Activated CD4-positive, alpha-beta T cell treated with anti-CD3 and anti-CD28 coated beads, Interleukin-2, amount 10 ng/mL, durations not matched to agents 24 days and 14 days (primary cell): ENCODE data around the gene OSBP2. TPM values are rescaled to one million over a fixed set of nuclear protein-coding genes. Genes with fewer than 3 reads are reported as not detected.

Experiments used
- DNase-seq: peaks from one replicate; pipeline ENCODE4 v3.0.0; 2022
- H3K27ac Mint-ChIP-seq: one replicate; pipeline ENCODE4 v1.8.0; 2022; ENCODE audit warnings: mild to moderate bottlenecking, mixed read lengths
- H3K27me3 Mint-ChIP-seq: one replicate; pipeline ENCODE4 v1.8.0; 2022; ENCODE audit warnings: mixed read lengths
- H3K36me3 Mint-ChIP-seq: one replicate; pipeline ENCODE4 v1.8.0; 2022; ENCODE audit warnings: low read depth, mild to moderate bottlenecking, mixed read lengths
- H3K4me1 Mint-ChIP-seq: one replicate; pipeline ENCODE4 v1.8.0; 2021; ENCODE audit warnings: mixed read lengths
- H3K4me3 Mint-ChIP-seq: one replicate; pipeline ENCODE4 v1.8.0; 2022; ENCODE audit warnings: mild to moderate bottlenecking, moderate library complexity, mixed read lengths
- H3K9me3 Mint-ChIP-seq: one replicate; pipeline ENCODE4 v1.8.0; 2021; ENCODE audit warnings: mixed read lengths
- intact Hi-C: fragments of 100-400 bp; cut with micrococcal nuclease; formaldehyde crosslinking; loops from one replicate; pipeline ENCODE4 v1.15.1; 2023
- total RNA-seq: library from RNA; stranded (reverse); gene quantifications from 2 replicates; pipeline ENCODE4 v1.2.3, GENCODE V29; 2022

The OSBP2 gene
- total RNA-seq, 1 donor from 2014 or later: 2.6 TPM

DNA sequence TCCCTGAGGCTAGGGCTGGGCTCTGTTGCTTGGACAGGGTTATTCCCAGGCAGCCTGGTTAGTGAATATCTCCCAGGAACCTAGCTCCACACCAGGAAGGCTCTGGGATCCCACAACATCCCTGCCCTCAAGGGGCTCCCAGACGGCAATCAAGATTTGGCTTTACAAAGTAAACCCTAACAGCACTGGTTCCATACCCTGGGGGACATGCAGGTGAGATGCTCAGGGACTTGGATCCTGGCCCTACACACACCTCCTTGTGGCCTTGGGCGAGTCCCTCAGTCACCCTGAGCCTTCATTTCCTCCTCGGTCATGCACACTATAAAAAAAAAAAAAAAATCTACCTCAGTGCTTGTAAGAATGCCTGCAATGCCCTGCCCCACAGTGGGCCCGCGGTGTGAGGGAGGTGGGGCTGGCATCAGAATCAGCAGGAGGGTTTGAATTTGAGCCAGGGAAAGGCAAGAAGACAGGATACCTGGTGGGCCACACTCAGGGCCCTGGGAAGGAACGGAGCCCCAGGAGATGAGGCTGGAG lies 187.6 kb downstream of the OSBP2 start:
- Mint-ChIP-seq H3K4me1 (no peaks in the 10 kb centered on the region), H3K27me3 (no peaks in the 10 kb centered on the region), H3K4me3 (no peak overlapping the region), H3K9me3 (no peaks in the 10 kb centered on the region), H3K27ac (no peak overlapping the region), H3K36me3 (no peaks in the 10 kb centered on the region)
- intact Hi-C loops: no loop called here
- no peak for DNase-seq

DNA sequence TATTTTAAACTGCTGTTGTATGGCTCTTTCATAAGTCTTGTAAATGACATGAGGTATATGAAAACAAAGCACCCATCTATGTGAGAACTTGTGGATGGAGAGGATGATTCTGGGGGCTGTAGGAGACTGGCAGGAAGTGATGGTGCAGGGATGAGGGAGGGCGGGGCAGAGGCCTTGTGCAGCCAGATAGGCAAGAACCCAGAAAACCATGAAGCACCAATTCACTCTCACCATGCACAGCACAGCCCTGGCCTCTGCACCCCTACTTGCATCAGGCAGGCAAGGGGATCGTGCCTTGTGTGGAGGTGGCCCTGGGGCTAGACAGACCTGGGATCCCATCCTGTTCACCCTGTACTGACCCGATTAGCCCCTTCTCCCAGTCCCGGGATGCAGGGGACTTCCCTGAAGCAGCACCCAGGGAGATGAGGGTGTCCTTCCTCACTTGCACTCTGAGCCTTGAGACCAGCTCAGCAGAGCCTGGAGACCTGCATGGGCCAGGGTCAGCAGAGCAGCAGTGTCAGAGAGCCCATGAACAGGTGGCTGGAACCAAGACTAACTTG lies 188.4 kb downstream of the OSBP2 start:
- Mint-ChIP-seq H3K9me3 (no peaks in the 10 kb centered on the region), H3K4me3 (no peak overlapping the region), H3K4me1 (no peaks in the 10 kb centered on the region), H3K27me3 (no peaks in the 10 kb centered on the region), H3K27ac (no peak overlapping the region), H3K36me3 (no peaks in the 10 kb centered on the region)
- intact Hi-C loops: no loop called here
- DNase-seq: no peak

DNA sequence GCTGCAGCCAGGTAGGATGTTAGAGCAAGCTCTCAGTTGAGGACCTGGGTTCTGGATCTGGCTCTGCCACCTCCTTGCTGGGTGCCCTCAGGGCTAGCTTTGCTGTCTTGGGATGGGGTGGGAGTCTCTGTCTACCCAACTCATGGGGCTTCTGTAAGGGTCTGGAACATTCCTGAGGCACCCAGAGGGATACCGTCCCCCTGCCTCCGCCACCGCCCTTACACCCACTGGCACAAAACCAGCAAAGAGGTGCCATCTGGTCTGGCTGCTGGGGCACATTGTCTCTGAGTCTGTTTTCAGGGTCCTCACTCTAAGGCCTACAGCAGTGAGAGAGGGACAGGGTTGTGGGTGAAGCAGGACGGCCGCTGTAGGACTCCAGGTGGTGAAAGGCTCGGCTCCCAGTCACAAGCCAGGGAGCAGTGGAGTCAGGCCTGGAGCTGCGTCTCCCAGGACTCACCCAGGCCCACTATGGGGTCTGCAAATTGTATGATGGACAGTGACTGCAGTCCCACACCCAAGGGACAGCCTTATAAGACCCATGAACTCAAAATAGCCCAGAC lies 189.0 kb downstream of the OSBP2 start:
- Mint-ChIP-seq H3K4me3 (no peak overlapping the region), H3K4me1 (no peaks in the 10 kb centered on the region), H3K9me3 (no peaks in the 10 kb centered on the region), H3K27me3 (no peaks in the 10 kb centered on the region), H3K27ac (no peak overlapping the region), H3K36me3 (no peaks in the 10 kb centered on the region)
- intact Hi-C loops: no loop called here
- no peak for DNase-seq

- intact Hi-C loops: no loop called here
- H3K36me3 Mint-ChIP-seq: no peaks in the 10 kb centered on the region
- DNase-seq: no peak
- no peaks in the 10 kb centered on the region for H3K9me3 Mint-ChIP-seq
- no peak overlapping the region for H3K27ac Mint-ChIP-seq
- no peaks in the 10 kb centered on the region for H3K4me1 Mint-ChIP-seq
- no peak overlapping the region for H3K4me3 Mint-ChIP-seq
- no peaks in the 10 kb centered on the region for H3K27me3 Mint-ChIP-seq
Observed at GRCh38 chr22:30884211-30885000, 189.7 kb downstream of the OSBP2 start.

DNA sequence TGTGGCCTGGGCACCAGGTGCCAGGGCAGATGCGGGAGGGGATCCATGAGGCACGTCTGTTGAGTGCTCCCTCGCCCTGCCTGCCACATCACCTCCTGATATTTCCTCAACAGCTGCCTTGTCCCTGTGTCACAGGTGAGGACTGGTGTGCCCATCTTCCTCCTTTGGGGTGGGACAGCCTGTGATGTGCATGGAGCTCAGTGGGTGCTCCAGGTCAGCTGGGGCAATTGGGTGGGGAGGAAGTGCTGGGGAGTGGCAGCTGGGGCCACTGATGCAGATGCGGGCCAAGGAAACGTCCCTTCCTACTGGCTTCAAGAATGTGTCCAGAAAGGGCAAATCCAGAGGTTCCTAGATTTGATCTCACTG lies 190.3 kb downstream of the OSBP2 start:
- intact Hi-C loops: no loop called here
- H3K27me3 Mint-ChIP-seq: no peaks in the 10 kb centered on the region
- H3K9me3 Mint-ChIP-seq: no peaks in the 10 kb centered on the region
- H3K4me1 Mint-ChIP-seq: no peaks in the 10 kb centered on the region
- H3K36me3 Mint-ChIP-seq: no peaks in the 10 kb centered on the region
- DNase-seq: no peak
- H3K4me3 Mint-ChIP-seq: no peak overlapping the region
- no peak overlapping the region for H3K27ac Mint-ChIP-seq

GRCh38 chr22:30885591-30885990 lies 190.9 kb downstream of the OSBP2 start:
- H3K36me3 Mint-ChIP-seq: no peaks in the 10 kb centered on the region
- no peak for DNase-seq
- intact Hi-C loops: no loop called here

DNA sequence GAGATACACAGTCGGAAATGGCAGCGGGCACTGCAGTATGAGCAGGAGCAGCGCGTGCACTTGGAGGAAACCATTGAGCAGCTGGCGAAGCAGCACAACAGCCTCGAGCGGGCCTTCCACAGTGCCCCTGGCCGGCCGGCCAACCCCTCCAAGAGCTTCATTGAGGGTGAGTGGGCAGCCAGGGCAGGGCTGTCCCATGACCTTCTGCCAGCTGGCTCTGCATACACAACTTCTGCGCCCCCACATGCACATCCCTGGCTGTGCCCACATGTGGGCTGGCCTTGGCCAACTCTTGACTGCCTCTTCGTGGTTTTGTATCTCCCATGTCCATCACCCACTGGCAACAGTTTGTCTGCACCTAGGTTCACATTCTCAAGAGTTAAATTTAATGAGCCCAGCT lies 192.8 kb downstream of the OSBP2 start:
- H3K27ac Mint-ChIP-seq: no peak overlapping the region
- no peak overlapping the region for H3K4me3 Mint-ChIP-seq
- H3K4me1 Mint-ChIP-seq: peaks cover 5% of the 10 kb centered on the region
- DNase-seq: no peak
- no peaks in the 10 kb centered on the region for H3K9me3 Mint-ChIP-seq
- H3K36me3 Mint-ChIP-seq: no peaks in the 10 kb centered on the region
- intact Hi-C loops: no loop called here
- no peaks in the 10 kb centered on the region for H3K27me3 Mint-ChIP-seq

More at GRCh38 chr22:30885591-30885990, 190.9 kb downstream of the OSBP2 start:
- Mint-ChIP-seq H3K4me1 (no peaks in the 10 kb centered on the region), H3K27ac (no peak overlapping the region), H3K4me3 (no peak overlapping the region), H3K9me3 (no peaks in the 10 kb centered on the region), H3K27me3 (no peaks in the 10 kb centered on the region)

- DNase-seq: no peak
- no peaks in the 10 kb centered on the region for H3K9me3 Mint-ChIP-seq
- H3K27me3 Mint-ChIP-seq: no peaks in the 10 kb centered on the region
- intact Hi-C loops: no loop called here
- no peak overlapping the region for H3K4me3 Mint-ChIP-seq
- no peaks in the 10 kb centered on the region for H3K36me3 Mint-ChIP-seq
- H3K4me1 Mint-ChIP-seq: peaks cover 5% of the 10 kb centered on the region
- H3K27ac Mint-ChIP-seq: no peak overlapping the region
Observed at GRCh38 chr22:30887861-30888260, 193.2 kb downstream of the OSBP2 start.

DNA sequence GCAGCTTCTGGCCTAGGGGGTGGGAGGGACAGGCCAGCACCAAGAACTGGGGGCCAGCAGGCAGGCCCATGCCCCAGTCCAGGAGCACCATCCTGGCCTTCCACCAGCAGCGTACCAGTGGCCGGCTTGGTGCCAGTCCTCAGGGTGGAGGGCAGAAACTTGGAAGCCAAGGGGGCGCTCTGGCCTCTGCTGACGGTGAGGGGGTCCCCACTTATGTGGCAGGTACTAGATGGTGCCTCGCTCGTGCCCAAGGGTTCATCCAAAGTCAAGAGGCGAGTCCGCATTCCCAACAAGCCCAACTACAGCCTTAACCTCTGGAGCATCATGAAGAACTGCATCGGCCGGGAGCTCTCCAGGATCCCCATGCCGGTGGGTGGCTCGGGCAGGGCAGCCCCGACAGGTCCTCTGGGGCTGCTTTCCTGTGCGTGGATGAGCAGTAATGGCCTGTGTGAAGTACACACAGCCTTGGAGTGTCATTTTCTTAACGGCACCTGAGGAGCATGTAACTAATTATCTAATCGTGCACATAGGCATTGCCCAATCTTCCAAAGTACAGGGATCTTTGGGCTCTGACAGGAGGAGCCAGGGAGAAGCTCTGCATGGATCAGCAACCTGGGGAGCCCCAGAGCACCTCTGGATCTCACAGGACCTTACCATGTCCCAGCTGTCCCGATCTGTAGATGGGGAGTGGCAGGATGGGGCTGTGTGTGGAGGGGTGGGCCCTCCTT lies 194.8 kb downstream of the OSBP2 start:
- H3K4me1 Mint-ChIP-seq: peaks cover 13% of the 10 kb centered on the region
- no peaks in the 10 kb centered on the region for H3K27me3 Mint-ChIP-seq
- DNase-seq: no peak
- no peak overlapping the region for H3K4me3 Mint-ChIP-seq
- no peak overlapping the region for H3K27ac Mint-ChIP-seq
- intact Hi-C loops: no loop called here
- no peaks in the 10 kb centered on the region for H3K36me3 Mint-ChIP-seq
- no peaks in the 10 kb centered on the region for H3K9me3 Mint-ChIP-seq

GRCh38 chr22:30889996-30890480 lies 195.4 kb downstream of the OSBP2 start:
- intact Hi-C loops: loop anchor here (5.0 kb wide), 1 partner anchor 128 kb away; no protein-coding TSS in a partner anchor

GRCh38 chr22:30890686-30891442 lies 196.2 kb downstream of the OSBP2 start:
- Mint-ChIP-seq H3K36me3 (no peaks in the 10 kb centered on the region), H3K9me3 (no peaks in the 10 kb centered on the region), H3K27me3 (no peaks in the 10 kb centered on the region), H3K27ac (no peak overlapping the region), H3K4me3 (no peak overlapping the region), H3K4me1 (peaks cover 13% of the 10 kb centered on the region)
- DNase-seq: peak; percentile 76
- intact Hi-C loops: loop anchor here (5.0 kb wide), 1 partner anchor 129 kb away; no protein-coding TSS in a partner anchor

More at GRCh38 chr22:30889996-30890480, 195.4 kb downstream of the OSBP2 start:
- no peak for DNase-seq
- Mint-ChIP-seq H3K4me1 (peaks cover 13% of the 10 kb centered on the region), H3K27me3 (no peaks in the 10 kb centered on the region), H3K27ac (no peak overlapping the region), H3K9me3 (no peaks in the 10 kb centered on the region), H3K4me3 (no peak overlapping the region), H3K36me3 (no peaks in the 10 kb centered on the region)

DNA sequence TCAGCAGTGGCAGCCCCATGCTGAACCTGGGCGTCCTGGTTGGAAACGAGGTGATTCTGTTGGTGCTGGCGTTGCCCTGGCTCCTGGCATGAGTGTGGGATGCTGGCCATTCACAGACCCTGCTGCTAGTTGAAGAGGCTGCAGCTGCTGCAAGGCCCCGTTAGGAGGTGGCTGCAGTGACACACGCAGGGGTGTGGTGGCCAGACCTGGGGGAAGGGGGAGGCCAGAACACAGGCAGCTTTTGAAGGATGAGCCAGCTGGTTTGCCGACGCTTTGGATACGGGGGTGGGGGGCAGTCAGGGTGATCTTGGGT lies 196.7 kb downstream of the OSBP2 start:
- intact Hi-C loops: loop anchor here (5.0 kb wide), 1 partner anchor 129 kb away; no protein-coding TSS in a partner anchor
- no peaks in the 10 kb centered on the region for H3K27me3 Mint-ChIP-seq
- H3K27ac Mint-ChIP-seq: no peak overlapping the region
- no peak overlapping the region for H3K4me3 Mint-ChIP-seq
- peaks cover 3% of the 10 kb centered on the region for H3K36me3 Mint-ChIP-seq
- peaks cover 13% of the 10 kb centered on the region for H3K4me1 Mint-ChIP-seq
- DNase-seq: no peak
- H3K9me3 Mint-ChIP-seq: no peaks in the 10 kb centered on the region

- Mint-ChIP-seq H3K27me3 (no peaks in the 10 kb centered on the region), H3K4me1 (peaks cover 13% of the 10 kb centered on the region)
Observed at GRCh38 chr22:30891781-30892180, 197.1 kb downstream of the OSBP2 start.

More at GRCh38 chr22:30891781-30892180, 197.1 kb downstream of the OSBP2 start:
- no peak overlapping the region for H3K27ac Mint-ChIP-seq
- no peak overlapping the region for H3K4me3 Mint-ChIP-seq
- H3K36me3 Mint-ChIP-seq: peaks cover 3% of the 10 kb centered on the region
- DNase-seq: no peak
- intact Hi-C loops: loop anchor here (5.0 kb wide), 1 partner anchor 129 kb away; no protein-coding TSS in a partner anchor
- H3K9me3 Mint-ChIP-seq: no peaks in the 10 kb centered on the region
